CD4-positive, alpha-beta T cell treated with Interferon alpha-2 for 1 hour (primary cell): ENCODE measurements around the gene SLC6A11.

Experiments used
- DNase-seq, 2 donors: peaks; one replicate each; pipeline ENCODE4 v3.0.0-alpha.2; 2020 to 2022

The SLC6A11 gene

GRCh38 chr3:10957976-10958749 is 142.1 kb downstream of the SLC6A11 start:
- DNase-seq: no peak

- no peak for DNase-seq
Measured at GRCh38 chr3:10960255-10960654, 144.2 kb downstream of the SLC6A11 start.

GRCh38 chr3:10961921-10962320 is 145.9 kb downstream of the SLC6A11 start:
- DNase-seq: no peak

- no peak for DNase-seq
Measured at GRCh38 chr3:10962481-10963036, 146.5 kb downstream of the SLC6A11 start.

GRCh38 chr3:10964537-10965167 is 148.6 kb downstream of the SLC6A11 start:
- DNase-seq: no peak

- DNase-seq: no peak
Measured at GRCh38 chr3:10968401-10968800, 152.4 kb downstream of the SLC6A11 start.

- DNase-seq: no peak
Measured at GRCh38 chr3:10970306-10970960, 154.4 kb downstream of the SLC6A11 start.

GRCh38 chr3:10972072-10972782 is 156.2 kb downstream of the SLC6A11 start:
- no peak for DNase-seq

GRCh38 chr3:10973046-10973595 is 157.1 kb downstream of the SLC6A11 start:
- DNase-seq: no peak

GRCh38 chr3:10974131-10974530 is 158.1 kb downstream of the SLC6A11 start:
- no peak for DNase-seq

GRCh38 chr3:10974746-10975375 is 158.8 kb downstream of the SLC6A11 start:
- DNase-seq: no peak

GRCh38 chr3:10975695-10976234 is 159.7 kb downstream of the SLC6A11 start:
- no peak for DNase-seq

- no peak for DNase-seq
Measured at GRCh38 chr3:10976770-10977169, 160.7 kb downstream of the SLC6A11 start.

GRCh38 chr3:10977892-10978510 is 162.0 kb downstream of the SLC6A11 start:
- DNase-seq: no peak

GRCh38 chr3:10978956-10979355 is 162.9 kb downstream of the SLC6A11 start:
- no peak for DNase-seq

GRCh38 chr3:10980312-10980711 is 164.3 kb downstream of the SLC6A11 start:
- DNase-seq: no peak

- DNase-seq: no peak
Measured at GRCh38 chr3:10981031-10981430, 165.0 kb downstream of the SLC6A11 start.

GRCh38 chr3:10981961-10982360 is 165.9 kb downstream of the SLC6A11 start:
- DNase-seq: no peak

GRCh38 chr3:10982782-10983181 is 166.8 kb downstream of the SLC6A11 start:
- DNase-seq: no peak

- DNase-seq: peak in 1 of 2 donors; percentile 22
Measured at GRCh38 chr3:10983219-10983916, 167.3 kb downstream of the SLC6A11 start.
